ENCODE results near the gene KIF14.

KIF14 gene

DNA sequence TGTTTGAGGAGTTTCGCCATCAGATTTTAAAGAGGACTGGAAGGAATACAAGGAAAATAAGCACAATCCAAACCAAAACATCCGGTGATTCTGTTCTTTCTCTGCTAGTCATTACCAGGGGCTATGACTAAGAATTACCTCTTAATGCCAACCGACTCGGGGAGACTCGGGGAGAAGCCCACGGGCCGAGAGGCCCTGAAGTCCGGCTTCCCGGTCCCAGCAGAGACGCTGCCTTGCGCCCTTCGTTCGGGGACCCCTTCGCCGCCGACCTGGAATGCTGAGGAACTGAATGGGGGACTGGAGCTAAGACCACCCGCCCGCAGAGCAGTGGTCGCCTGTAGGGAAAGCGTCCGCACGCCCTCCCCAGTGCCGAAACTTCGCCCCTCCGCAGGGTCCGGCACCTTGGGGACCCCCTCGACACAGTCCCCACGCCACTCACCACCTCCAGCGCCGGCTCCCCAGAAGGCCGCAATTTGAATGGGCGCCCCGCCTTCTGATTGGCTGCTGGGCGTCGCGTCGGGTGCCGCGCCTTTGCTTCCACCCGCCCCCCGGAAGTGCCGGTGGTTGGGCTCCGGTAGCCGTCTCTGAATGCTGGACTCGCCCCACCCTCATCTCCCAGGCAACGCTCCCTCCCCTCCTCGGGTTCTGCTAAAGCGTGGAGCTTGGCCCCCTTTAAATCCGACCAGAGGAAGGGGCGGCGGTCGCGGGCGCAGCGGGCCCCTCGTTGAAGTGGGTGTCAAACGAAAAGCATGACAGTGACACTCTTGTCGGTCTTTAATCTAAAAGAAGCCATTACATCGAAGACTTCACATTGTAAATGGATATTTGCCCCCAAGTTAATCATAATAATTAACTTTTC lies at the start of gene KIF14:
Gene KIF14 (minus strand): TSS at position 479 of the 859 bp plus-strand sequence. CDS start 2,028 bp downstream, outside the sequence.
- peak; percentile 95 for DNase-seq

DNA sequence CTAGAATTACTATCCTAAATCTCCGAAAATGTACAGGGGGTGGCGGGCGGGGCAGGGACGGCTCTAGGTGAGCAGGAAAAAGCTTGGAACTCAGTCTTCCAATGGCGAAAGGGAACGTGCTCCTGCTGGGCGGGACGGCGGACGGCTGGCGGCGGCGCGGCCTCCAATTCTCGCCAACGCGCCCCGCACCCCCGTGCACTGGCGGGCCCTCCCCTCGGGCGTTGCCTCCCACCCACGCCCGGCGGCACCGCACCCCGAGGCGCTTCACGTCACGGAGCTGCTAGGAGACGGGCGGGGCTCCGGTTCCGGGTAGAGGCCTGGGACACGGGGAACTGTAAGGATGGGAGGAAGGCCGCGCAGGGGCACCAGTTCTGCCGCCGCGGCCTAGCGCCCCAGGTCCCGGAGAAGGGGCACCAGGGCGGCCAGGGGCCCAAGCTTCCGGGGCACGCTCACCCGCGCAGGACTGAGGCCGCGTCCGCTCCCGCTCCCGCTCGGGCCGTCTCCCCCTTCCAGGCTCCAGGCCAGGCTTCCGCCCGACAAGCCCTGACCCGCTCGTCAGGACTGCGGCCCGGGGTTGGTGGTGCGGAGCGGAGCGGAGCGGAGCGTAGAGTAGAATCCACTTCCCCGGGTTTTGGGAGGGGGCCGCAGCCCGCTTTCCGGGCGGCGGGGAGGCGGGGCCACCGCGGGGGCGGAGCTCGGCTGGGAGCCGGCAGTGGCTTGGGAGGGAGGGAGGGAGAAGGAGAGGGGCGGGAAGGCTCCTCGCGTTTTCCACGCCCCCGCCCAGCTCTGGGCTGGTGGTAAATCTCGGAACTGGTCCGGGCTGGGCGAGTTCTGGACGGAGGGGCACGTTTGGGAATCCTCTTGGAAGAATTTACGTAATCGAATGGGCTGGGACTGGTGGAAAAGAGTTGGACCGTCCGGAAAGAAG lies 49.0 kb upstream of the KIF14 start, which contains the start of gene DDX59:
Gene DDX59 (minus strand): TSS at position 594 of the 928 bp plus-strand sequence. CDS start 3,167 bp downstream, outside the sequence.
- peak; percentile 99 for DNase-seq

GRCh38 chr1:200668514-200669313 lies 48.2 kb upstream of the KIF14 start:
- peak in 1 of 2 experiments; percentile 34 for DNase-seq

GRCh38 chr1:200666309-200666708 lies 45.8 kb upstream of the KIF14 start:
- peak in 1 of 2 experiments; percentile 17 for DNase-seq

DNA sequence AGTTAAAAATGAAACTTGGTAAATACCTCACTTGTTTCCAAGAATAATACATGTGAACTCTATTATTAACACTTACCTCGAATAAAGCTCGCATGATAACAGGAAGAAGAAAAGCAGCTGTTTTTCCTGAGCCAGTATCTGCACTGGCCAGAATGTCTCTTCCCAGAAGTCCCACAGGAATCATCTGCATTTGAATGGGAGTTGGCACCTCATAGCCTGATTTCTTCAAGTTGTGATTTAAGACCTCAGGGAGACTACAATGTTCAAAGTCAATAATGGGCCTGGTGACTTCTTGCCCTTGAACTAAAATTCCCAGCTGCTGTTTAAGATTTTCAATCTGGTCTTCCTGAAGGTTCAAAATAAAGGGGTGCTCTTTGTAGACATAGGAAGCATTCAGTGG lies 45.3 kb upstream of the KIF14 start:
- no peak for DNase-seq

GRCh38 chr1:200660719-200661118 lies 40.2 kb upstream of the KIF14 start:
- DNase-seq: peak in 1 of 2 experiments; percentile 31

- no peak for DNase-seq
Observed at GRCh38 chr1:200659269-200659668, 38.7 kb upstream of the KIF14 start.

DNA sequence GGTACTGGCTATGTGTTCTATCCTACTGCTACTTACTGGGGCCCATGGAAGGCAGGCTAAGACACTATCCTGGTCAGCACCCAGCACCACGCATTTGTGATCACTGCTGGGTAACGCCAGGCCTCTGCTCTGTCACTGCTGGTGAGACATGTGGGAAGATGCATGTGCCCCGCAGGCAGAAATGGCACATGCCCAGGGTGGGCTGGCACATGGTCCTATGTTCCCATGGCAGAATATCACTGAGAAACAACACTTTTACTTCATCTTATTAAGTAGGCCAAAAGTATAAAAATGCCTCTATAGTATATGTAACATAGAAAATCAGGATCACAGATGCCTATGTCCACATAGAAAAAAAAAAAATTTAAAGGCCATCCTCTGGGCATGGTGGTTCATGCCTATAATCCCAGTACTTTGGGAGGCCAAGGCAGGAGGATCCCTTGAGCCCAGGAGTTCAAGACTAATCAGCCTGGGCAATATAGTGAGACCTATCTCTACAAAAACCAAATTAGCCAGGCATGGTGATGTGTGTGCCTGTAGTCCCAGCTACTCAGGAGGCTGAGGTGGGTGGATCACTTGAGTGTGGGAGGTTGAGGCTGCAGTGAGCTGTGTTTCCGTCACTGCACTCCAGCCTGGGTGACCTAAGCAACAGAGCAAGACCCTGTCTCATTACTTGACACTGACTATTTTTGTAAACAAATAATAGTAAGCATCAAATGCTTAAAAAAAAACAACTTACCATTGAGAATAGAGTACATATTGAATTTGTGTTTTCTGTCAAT lies 37.7 kb upstream of the KIF14 start:
- DNase-seq: no peak

- no peak for DNase-seq
Observed at GRCh38 chr1:200654660-200655059, 34.1 kb upstream of the KIF14 start.

- no peak for DNase-seq
Observed at GRCh38 chr1:200653022-200653462, 32.5 kb upstream of the KIF14 start.

GRCh38 chr1:200652378-200652777 lies 31.8 kb upstream of the KIF14 start:
- DNase-seq: no peak

DNA sequence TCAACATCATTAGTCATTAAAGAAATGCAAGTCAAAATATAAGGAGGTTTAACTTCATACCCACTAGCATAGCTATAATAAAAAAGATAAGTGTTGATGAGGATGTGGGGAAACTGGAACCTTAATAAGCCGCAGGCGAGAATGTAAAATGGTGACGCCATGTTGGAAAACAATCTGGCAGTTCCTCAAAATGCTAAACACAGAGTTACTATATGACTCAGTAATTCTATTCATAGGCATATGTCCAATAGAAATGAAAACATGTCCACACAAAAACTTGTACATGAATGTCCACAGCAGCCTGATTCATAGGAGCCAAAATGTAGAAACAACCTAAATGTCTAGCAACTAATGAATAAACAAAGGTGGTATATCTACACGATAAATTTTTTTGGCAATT lies 26.0 kb upstream of the KIF14 start:
- DNase-seq: no peak

GRCh38 chr1:200644021-200644420 lies 23.5 kb upstream of the KIF14 start:
- no peak for DNase-seq

- DNase-seq: no peak
Observed at GRCh38 chr1:200642481-200642880, 21.9 kb upstream of the KIF14 start.

- no peak for DNase-seq
Observed at GRCh38 chr1:200640963-200641401, 20.4 kb upstream of the KIF14 start.

- DNase-seq: no peak
Observed at GRCh38 chr1:200640373-200640962, 19.9 kb upstream of the KIF14 start.

GRCh38 chr1:200638073-200638472 lies 17.5 kb upstream of the KIF14 start:
- no peak for DNase-seq

DNA sequence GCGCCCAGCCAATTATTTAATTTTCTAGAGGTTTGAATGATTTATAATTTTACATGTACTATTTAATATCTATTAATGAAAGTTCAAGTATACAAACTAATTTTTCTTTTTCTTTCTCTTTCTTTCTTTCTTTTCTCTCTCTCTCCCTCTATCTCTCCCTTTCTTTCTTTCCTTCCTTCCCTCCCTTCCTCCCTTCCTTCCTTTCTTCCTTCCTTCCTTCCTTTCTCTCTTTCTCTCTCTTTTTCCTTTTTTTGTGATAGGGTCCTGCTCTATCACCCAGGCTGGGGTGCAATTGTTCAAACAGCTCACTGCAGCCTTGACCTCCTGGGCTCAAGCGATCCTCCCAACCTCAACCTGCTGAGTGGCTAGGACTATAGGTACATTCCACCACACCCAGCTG lies 16.1 kb upstream of the KIF14 start:
- no peak for DNase-seq

GRCh38 chr1:200634261-200635122 lies 13.9 kb upstream of the KIF14 start:
- no peak for DNase-seq

DNA sequence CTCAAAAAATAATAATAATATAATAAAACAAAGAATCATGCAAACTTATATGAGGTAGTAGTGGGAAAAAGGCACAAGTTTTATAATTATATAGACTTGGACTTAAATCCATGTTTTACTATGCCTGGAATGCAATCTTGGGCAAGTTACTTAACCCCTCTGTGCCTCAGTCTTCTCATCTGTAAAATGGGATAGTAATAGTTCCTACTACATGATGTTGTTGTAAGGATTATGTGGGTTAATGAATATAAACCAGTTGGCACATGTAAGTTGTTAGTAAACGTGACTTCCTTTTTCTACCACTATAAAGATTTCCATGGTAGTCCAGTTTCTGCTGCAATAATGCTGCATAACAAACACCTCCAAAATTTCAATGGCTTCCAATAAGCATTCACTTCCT lies 10.8 kb upstream of the KIF14 start:
- DNase-seq: no peak
